Mucosa of descending colon (tissue), 3 donors: Measurements from ENCODE around the gene ATP13A4. TPM values are rescaled to one million over a fixed set of nuclear protein-coding genes. Genes with fewer than 3 reads are reported as not detected.

Experiments used
- ATAC-seq: fragments of 200-7000 bp; cut with Tn5 transposase; one replicate; pipeline ENCODE4 v1.9.1; 2020; ENCODE audit warnings: mild to moderate bottlenecking, moderate library complexity
- DNase-seq, 3 donors: peaks; one replicate each; pipeline ENCODE4 v3.0.0-alpha.2; 2020
- H3K36me3 ChIP-seq: fragments of 200-600 bp; one replicate; pipeline ENCODE4 v1.8.0; 2021; ENCODE audit warnings: low read depth, mild to moderate bottlenecking
- H3K4me1 ChIP-seq: fragments of 200-600 bp; one replicate; pipeline ENCODE4 v1.8.0; 2021; ENCODE audit warnings: low read depth, mild to moderate bottlenecking
- H3K4me3 ChIP-seq: fragments of 200-600 bp; one replicate; pipeline ENCODE4 v1.8.0; 2021; ENCODE audit warnings: mild to moderate bottlenecking
- H3K9me3 ChIP-seq: fragments of 200-600 bp; one replicate; pipeline ENCODE4 v1.8.0; 2021; ENCODE audit warnings: mild to moderate bottlenecking
- intact Hi-C, 2 donors: fragments of 100-400 bp; cut with DNase I in 1 of 2; cut with micrococcal nuclease in 1 of 2; formaldehyde crosslinking; loops; one replicate each; pipeline versions ENCODE4 v1.11.0 to v1.11.1; 2022; cut with DNase I, micrococcal nuclease
- total RNA-seq, 3 donors: library from RNA; stranded (reverse); fragmentation: NEBNext Ultra II Directional in 2 of 3; extraction: Animal tissue kit (Norgen Biotek cat#: 25700) in 2 of 3; gene quantifications; one replicate each; pipeline versions ENCODE4 v1.2.1 to v1.2.4, GENCODE V29; 2021 to 2023
- TF ChIP-seq, protein P1 (sequence below): fragments of 200-600 bp; IDR thresholded peaks from one replicate; pipeline ENCODE4 v1.8.0; 2022; ENCODE audit warnings: antibody characterized with exemption, mild to moderate bottlenecking
- donor health status: DM: no; HTN: no; CAD: no; lungs with moderate emphysema.
- donor health status: DM: no; HTN: no; CAD: no.
- donor health status: DM: no; HTN: yes; CAD: no.

The ATP13A4 gene
- total RNA-seq, 3 donors from 2014 or later = 7.3 to 33.6 (median 19.1) TPM

DNA sequence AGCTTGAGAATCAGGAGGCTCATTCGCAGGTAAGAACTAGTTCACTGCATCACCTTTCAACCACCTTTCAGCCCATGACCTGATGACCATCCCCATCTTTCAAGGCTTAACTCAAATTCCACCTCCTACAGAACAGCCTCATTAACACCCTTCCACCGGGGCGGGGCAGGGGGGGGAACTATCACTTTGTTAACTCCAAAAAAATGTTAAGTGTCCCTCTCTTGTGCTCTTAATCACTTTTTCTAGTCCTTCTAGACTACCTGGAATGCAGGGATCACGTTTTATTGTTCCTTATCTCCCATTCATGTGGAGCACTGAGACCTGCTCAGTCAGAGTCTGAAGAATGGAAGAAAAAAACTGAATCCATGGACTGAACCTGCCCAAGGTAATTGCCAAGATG lies 51.8 kb downstream of the ATP13A4 start:
- no peaks in the 10 kb centered on the region for H3K9me3 ChIP-seq
- no peak overlapping the region for H3K4me3 ChIP-seq
- H3K4me1 ChIP-seq = no peaks in the 10 kb centered on the region
- ATAC-seq = no peak
- DNase-seq = no peak
- TF ChIP-seq, protein P1, sequence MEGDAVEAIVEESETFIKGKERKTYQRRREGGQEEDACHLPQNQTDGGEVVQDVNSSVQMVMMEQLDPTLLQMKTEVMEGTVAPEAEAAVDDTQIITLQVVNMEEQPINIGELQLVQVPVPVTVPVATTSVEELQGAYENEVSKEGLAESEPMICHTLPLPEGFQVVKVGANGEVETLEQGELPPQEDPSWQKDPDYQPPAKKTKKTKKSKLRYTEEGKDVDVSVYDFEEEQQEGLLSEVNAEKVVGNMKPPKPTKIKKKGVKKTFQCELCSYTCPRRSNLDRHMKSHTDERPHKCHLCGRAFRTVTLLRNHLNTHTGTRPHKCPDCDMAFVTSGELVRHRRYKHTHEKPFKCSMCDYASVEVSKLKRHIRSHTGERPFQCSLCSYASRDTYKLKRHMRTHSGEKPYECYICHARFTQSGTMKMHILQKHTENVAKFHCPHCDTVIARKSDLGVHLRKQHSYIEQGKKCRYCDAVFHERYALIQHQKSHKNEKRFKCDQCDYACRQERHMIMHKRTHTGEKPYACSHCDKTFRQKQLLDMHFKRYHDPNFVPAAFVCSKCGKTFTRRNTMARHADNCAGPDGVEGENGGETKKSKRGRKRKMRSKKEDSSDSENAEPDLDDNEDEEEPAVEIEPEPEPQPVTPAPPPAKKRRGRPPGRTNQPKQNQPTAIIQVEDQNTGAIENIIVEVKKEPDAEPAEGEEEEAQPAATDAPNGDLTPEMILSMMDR = no peak
- no peaks in the 10 kb centered on the region for H3K36me3 ChIP-seq
- intact Hi-C loops = no loop called here

DNA sequence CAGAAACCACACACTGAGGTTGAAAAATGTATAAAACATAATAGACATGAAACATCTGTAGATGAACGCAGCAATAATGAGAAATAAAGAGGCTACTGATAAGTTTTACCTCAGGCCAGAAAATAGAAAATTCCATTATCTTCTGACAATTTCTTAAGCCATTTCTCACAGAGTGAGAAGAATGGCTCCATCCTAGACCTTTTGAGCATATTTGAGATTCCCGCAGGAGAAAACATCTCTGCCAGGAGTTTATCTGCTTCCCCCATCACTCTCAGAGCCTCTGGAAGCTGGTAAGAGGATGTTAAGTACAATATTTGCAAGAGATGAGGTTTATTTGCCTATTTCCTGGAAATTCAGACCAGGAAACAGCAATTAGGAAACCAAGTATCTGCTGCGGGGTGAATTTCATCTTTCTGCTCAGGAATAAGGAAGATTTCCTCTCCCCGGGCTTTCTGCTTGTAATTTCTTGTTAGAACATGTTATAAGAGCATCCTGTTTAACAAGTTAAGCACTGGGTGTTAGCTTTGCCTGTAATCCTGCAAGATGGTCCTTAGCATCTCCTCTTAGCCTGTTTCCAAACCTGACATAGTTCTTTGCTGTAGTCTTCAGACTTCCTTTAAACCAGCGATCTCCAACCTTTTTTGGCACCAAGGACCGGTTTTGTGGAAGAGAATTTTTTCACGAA lies 54.8 kb downstream of the ATP13A4 start:
- TF ChIP-seq, protein P1 = no peak
- Histone ChIP-seq H3K36me3 (no peaks in the 10 kb centered on the region), H3K9me3 (no peaks in the 10 kb centered on the region), H3K4me3 (no peak overlapping the region), H3K4me1 (no peaks in the 10 kb centered on the region)
- intact Hi-C loops = no loop called here
- DNase-seq (no peak), ATAC-seq (no peak)

DNA sequence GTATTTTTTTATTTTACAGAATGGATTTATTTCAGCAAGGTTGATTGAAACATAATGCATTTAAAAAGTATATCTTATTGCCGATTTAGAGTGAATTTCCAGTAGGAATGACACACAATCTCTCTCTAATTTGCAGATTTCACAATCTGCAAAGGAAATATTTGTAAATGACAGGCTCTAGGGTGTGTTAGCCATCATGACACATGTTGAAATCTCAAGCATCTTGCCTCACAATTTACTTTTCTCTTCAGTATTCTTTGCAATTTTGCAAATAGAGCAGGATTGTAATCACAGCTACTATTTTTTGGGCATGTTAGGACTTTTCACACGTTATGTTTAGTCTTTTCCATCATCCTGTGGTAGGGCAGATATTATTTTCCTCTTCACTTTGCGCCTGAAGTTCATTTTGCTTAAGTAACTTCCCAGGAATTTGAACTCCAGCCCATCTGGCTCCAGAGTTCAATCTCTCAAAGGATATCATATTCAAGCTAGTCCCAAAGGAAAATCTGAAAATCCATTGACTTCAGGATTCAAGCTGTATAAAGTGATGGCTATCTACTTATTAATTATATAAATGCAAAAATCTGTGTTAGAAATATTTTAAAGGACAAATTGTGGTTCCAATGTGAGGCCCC lies 55.4 kb downstream of the ATP13A4 start:
- Histone ChIP-seq H3K4me3 (no peak overlapping the region), H3K4me1 (no peaks in the 10 kb centered on the region), H3K9me3 (no peaks in the 10 kb centered on the region), H3K36me3 (no peaks in the 10 kb centered on the region)
- ATAC-seq (no peak), DNase-seq (no peak)
- TF ChIP-seq, protein P1 = no peak
- intact Hi-C loops = no loop called here

DNA sequence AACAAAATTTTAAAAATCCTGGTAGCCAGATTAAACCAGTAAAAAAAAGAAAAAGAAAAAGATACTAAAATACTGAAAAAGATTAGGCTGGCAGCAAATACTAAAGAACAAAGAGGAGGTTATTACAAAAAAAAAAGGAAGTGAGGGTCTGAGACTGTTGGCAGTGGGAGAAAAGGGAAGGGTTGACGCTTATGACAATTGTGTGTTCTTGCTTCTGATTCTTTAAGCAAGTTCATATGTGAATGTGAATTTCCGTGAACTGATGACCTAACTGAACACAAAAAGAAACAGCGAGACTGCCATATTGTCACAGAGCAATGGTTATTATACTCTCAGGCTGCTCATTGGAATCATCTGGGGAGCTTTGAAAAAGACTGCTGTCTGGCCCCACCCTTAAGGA lies 56.5 kb downstream of the ATP13A4 start:
- Histone ChIP-seq H3K4me3 (no peak overlapping the region), H3K36me3 (no peaks in the 10 kb centered on the region), H3K4me1 (no peaks in the 10 kb centered on the region), H3K9me3 (no peaks in the 10 kb centered on the region)
- no peak for ATAC-seq
- TF ChIP-seq, protein P1 = no peak
- DNase-seq = no peak
- intact Hi-C loops = no loop called here

DNA sequence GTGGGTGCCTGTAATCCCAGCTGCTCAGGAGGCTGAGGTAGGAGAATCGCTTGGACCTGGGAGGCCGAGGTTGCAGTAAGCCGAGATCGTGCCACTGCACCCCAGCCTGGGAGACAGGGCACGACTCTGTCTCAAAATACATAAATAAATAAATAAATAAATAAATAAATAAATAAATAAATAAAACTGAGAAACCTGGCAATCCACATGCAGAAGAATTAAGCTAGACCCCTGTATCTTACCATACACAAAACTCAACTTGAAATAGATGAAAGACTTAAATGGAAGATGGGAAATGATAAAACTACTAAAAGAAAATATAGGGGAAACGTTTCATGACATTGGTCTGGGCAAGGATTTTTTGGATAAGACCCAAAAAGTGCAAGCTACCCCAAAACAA lies 58.0 kb downstream of the ATP13A4 start:
- H3K36me3 ChIP-seq = no peaks in the 10 kb centered on the region
- intact Hi-C loops = no loop called here
- no peaks in the 10 kb centered on the region for H3K9me3 ChIP-seq
- DNase-seq = no peak
- no peaks in the 10 kb centered on the region for H3K4me1 ChIP-seq
- no peak overlapping the region for H3K4me3 ChIP-seq
- no peak for ATAC-seq
- TF ChIP-seq, protein P1 = no peak
